IgD-negative memory B cell (primary cell): ENCODE data around the gene PHLDB3. TPM values are rescaled to one million over a fixed set of nuclear protein-coding genes. Genes with fewer than 3 reads are reported as not detected.

Experiments used
- H3K27ac Mint-ChIP-seq, 3 donors: one replicate each; pipeline ENCODE4 v1.8.0; 2020 to 2022; ENCODE audit warnings: mild to moderate bottlenecking in 3 of 3, mixed read lengths in 3 of 3, moderate library complexity in 1 of 3
- H3K27me3 Mint-ChIP-seq: one replicate; pipeline ENCODE4 v1.8.0; 2021; ENCODE audit warnings: mixed read lengths
- H3K36me3 Mint-ChIP-seq: one replicate; pipeline ENCODE4 v1.8.0; 2020; ENCODE audit warnings: mild to moderate bottlenecking, mixed read lengths
- H3K4me1 Mint-ChIP-seq, 3 donors: one replicate each; pipeline ENCODE4 v1.8.0; 2020 to 2022; ENCODE audit warnings: mixed read lengths in 3 of 3, mild to moderate bottlenecking in 1 of 3
- H3K4me3 Mint-ChIP-seq, 4 donors: one replicate each; pipeline ENCODE4 v1.8.0; 2020 to 2022; ENCODE audit warnings: mild to moderate bottlenecking in 4 of 4, mixed read lengths in 4 of 4, moderate library complexity in 3 of 4
- H3K9me3 Mint-ChIP-seq, 3 donors: one replicate each; pipeline ENCODE4 v1.8.0; 2020 to 2021; ENCODE audit warnings: mixed read lengths in 3 of 3, mild to moderate bottlenecking in 1 of 3
- polyA plus RNA-seq: library from polyadenylated mRNA; unstranded; fragments of 300-500 nt; fragmentation: Illumina TruSeq; gene quantifications from one replicate; pipeline ENCODE4 v1.2.3, GENCODE V29; 2021

The PHLDB3 gene
- polyA plus RNA-seq, 1 donor from 2014 or later = 6.8 TPM

GRCh38 chr19:43496960-43497359 lies 7.6 kb downstream of the PHLDB3 start:
- H3K4me3 Mint-ChIP-seq = peak overlapping the region in 1 of 4 donors; percentile 6
- peak overlapping the region in 1 of 3 donors; percentile 74 for H3K27ac Mint-ChIP-seq
- H3K27me3 Mint-ChIP-seq = no peaks in the 10 kb centered on the region
- peaks cover 8% of the 10 kb centered on the region for H3K36me3 Mint-ChIP-seq
- no peaks in the 10 kb centered on the region for H3K9me3 Mint-ChIP-seq
- peaks cover 2 to 9% (median 4%) of the 10 kb centered on the region in 3 donors for H3K4me1 Mint-ChIP-seq

- H3K36me3 Mint-ChIP-seq = peaks cover 8% of the 10 kb centered on the region
Observed at GRCh38 chr19:43495082-43495481, 9.5 kb downstream of the PHLDB3 start.

GRCh38 chr19:43490759-43491158 lies 13.8 kb downstream of the PHLDB3 start:
- Mint-ChIP-seq H3K27ac (peak overlapping the region in 1 of 3 donors; percentile 83), H3K4me3 (peak overlapping the region in 1 of 4 donors; percentile 37), H3K9me3 (no peaks in the 10 kb centered on the region), H3K27me3 (no peaks in the 10 kb centered on the region), H3K4me1 (peaks cover 14 to 18% (median 15%) of the 10 kb centered on the region in 3 donors), H3K36me3 (peaks cover 4% of the 10 kb centered on the region)

More at GRCh38 chr19:43495082-43495481, 9.5 kb downstream of the PHLDB3 start:
- H3K27me3 Mint-ChIP-seq = no peaks in the 10 kb centered on the region
- no peaks in the 10 kb centered on the region for H3K9me3 Mint-ChIP-seq
- H3K4me3 Mint-ChIP-seq = no peak overlapping the region
- H3K27ac Mint-ChIP-seq = no peak overlapping the region
- H3K4me1 Mint-ChIP-seq = peaks cover under 1 to 9% (median 5%) of the 10 kb centered on the region in 3 donors

GRCh38 chr19:43489979-43490599 lies 14.5 kb downstream of the PHLDB3 start:
- H3K36me3 Mint-ChIP-seq = peaks cover 4% of the 10 kb centered on the region
- no peaks in the 10 kb centered on the region for H3K27me3 Mint-ChIP-seq
- H3K4me1 Mint-ChIP-seq = peaks cover 14 to 18% (median 15%) of the 10 kb centered on the region in 3 donors
- peak overlapping the region in 2 of 3 donors; percentile 19 to 83 for H3K27ac Mint-ChIP-seq
- H3K4me3 Mint-ChIP-seq = peak overlapping the region in 1 of 4 donors; percentile 58
- H3K9me3 Mint-ChIP-seq = no peaks in the 10 kb centered on the region

- Mint-ChIP-seq H3K9me3 (no peaks in the 10 kb centered on the region), H3K27ac (peak overlapping the region in 1 of 3 donors; percentile 50), H3K36me3 (peaks cover 2% of the 10 kb centered on the region), H3K4me1 (peaks cover 14 to 18% (median 15%) of the 10 kb centered on the region in 3 donors), H3K27me3 (no peaks in the 10 kb centered on the region), H3K4me3 (peak overlapping the region in 2 of 4 donors; percentile 43 to 58)
Observed at GRCh38 chr19:43489310-43489709, 15.2 kb downstream of the PHLDB3 start.

GRCh38 chr19:43488179-43488578 lies 16.4 kb downstream of the PHLDB3 start:
- Mint-ChIP-seq H3K27ac (no peak overlapping the region), H3K36me3 (peaks cover 2% of the 10 kb centered on the region), H3K4me1 (peaks cover 14 to 18% (median 15%) of the 10 kb centered on the region in 3 donors), H3K27me3 (no peaks in the 10 kb centered on the region), H3K9me3 (no peaks in the 10 kb centered on the region), H3K4me3 (peak overlapping the region in 1 of 4 donors; percentile 70)

- H3K4me1 Mint-ChIP-seq = peaks cover 14 to 18% (median 15%) of the 10 kb centered on the region in 3 donors
- no peaks in the 10 kb centered on the region for H3K9me3 Mint-ChIP-seq
- peaks cover 2% of the 10 kb centered on the region for H3K36me3 Mint-ChIP-seq
- peak overlapping the region in 2 of 4 donors; percentile 5 to 77 for H3K4me3 Mint-ChIP-seq
- no peaks in the 10 kb centered on the region for H3K27me3 Mint-ChIP-seq
- no peak overlapping the region for H3K27ac Mint-ChIP-seq
Observed at GRCh38 chr19:43486412-43486811, 18.1 kb downstream of the PHLDB3 start.

GRCh38 chr19:43485951-43486350 lies 18.6 kb downstream of the PHLDB3 start:
- H3K36me3 Mint-ChIP-seq = peaks cover 3% of the 10 kb centered on the region
- H3K27me3 Mint-ChIP-seq = no peaks in the 10 kb centered on the region
- H3K9me3 Mint-ChIP-seq = no peaks in the 10 kb centered on the region
- no peak overlapping the region for H3K27ac Mint-ChIP-seq
- H3K4me3 Mint-ChIP-seq = peak overlapping the region in 2 of 4 donors; percentile 71 to 86
- peaks cover 14 to 18% (median 15%) of the 10 kb centered on the region in 3 donors for H3K4me1 Mint-ChIP-seq

GRCh38 chr19:43483281-43483680 lies 21.3 kb downstream of the PHLDB3 start:
- no peaks in the 10 kb centered on the region for H3K9me3 Mint-ChIP-seq
- H3K36me3 Mint-ChIP-seq = peaks cover 8% of the 10 kb centered on the region
- H3K27me3 Mint-ChIP-seq = no peaks in the 10 kb centered on the region
- no peak overlapping the region for H3K4me3 Mint-ChIP-seq
- no peak overlapping the region for H3K27ac Mint-ChIP-seq
- H3K4me1 Mint-ChIP-seq = peaks cover 6 to 7% (median 7%) of the 10 kb centered on the region in 3 donors

GRCh38 chr19:43482193-43482592 lies 22.4 kb downstream of the PHLDB3 start:
- H3K36me3 Mint-ChIP-seq = peaks cover 12% of the 10 kb centered on the region
- no peak overlapping the region for H3K27ac Mint-ChIP-seq
- H3K27me3 Mint-ChIP-seq = no peaks in the 10 kb centered on the region
- H3K4me3 Mint-ChIP-seq = no peak overlapping the region
- H3K9me3 Mint-ChIP-seq = no peaks in the 10 kb centered on the region
- peaks cover under 1 to 4% (median 2%) of the 10 kb centered on the region in 3 donors for H3K4me1 Mint-ChIP-seq

GRCh38 chr19:43481701-43482100 lies 22.8 kb downstream of the PHLDB3 start:
- H3K4me1 Mint-ChIP-seq = peaks cover 0 to 1% (median 0%) of the 10 kb centered on the region in 3 donors
- no peak overlapping the region for H3K27ac Mint-ChIP-seq
- H3K36me3 Mint-ChIP-seq = peaks cover 12% of the 10 kb centered on the region
- no peak overlapping the region for H3K4me3 Mint-ChIP-seq
- no peaks in the 10 kb centered on the region for H3K27me3 Mint-ChIP-seq
- H3K9me3 Mint-ChIP-seq = no peaks in the 10 kb centered on the region

- peaks cover 12% of the 10 kb centered on the region for H3K36me3 Mint-ChIP-seq
- H3K27ac Mint-ChIP-seq = no peak overlapping the region
Observed at GRCh38 chr19:43480574-43480973, 24.0 kb downstream of the PHLDB3 start.

GRCh38 chr19:43479961-43480561 lies 24.5 kb downstream of the PHLDB3 start:
- Mint-ChIP-seq H3K27me3 (no peaks in the 10 kb centered on the region), H3K27ac (no peak overlapping the region), H3K9me3 (no peaks in the 10 kb centered on the region), H3K4me3 (no peak overlapping the region), H3K4me1 (peaks cover 3 to 6% (median 4%) of the 10 kb centered on the region in 3 donors), H3K36me3 (peaks cover 12% of the 10 kb centered on the region)

More at GRCh38 chr19:43480574-43480973, 24.0 kb downstream of the PHLDB3 start:
- no peaks in the 10 kb centered on the region for H3K27me3 Mint-ChIP-seq
- no peaks in the 10 kb centered on the region for H3K9me3 Mint-ChIP-seq
- H3K4me3 Mint-ChIP-seq = no peak overlapping the region
- peaks cover under 1 to 1% (median under 1%) of the 10 kb centered on the region in 3 donors for H3K4me1 Mint-ChIP-seq

GRCh38 chr19:43479226-43479625 lies 25.3 kb downstream of the PHLDB3 start:
- Mint-ChIP-seq H3K27ac (no peak overlapping the region), H3K27me3 (no peaks in the 10 kb centered on the region), H3K36me3 (peaks cover 12% of the 10 kb centered on the region), H3K4me1 (peaks cover 3 to 9% (median 4%) of the 10 kb centered on the region in 3 donors), H3K4me3 (no peak overlapping the region), H3K9me3 (no peaks in the 10 kb centered on the region)

- H3K27ac Mint-ChIP-seq = peak overlapping the region in 1 of 3 donors; percentile 25
- peaks cover 12% of the 10 kb centered on the region for H3K36me3 Mint-ChIP-seq
- H3K27me3 Mint-ChIP-seq = no peaks in the 10 kb centered on the region
- H3K4me3 Mint-ChIP-seq = no peak overlapping the region
- peaks cover 4 to 12% (median 4%) of the 10 kb centered on the region in 3 donors for H3K4me1 Mint-ChIP-seq
- H3K9me3 Mint-ChIP-seq = no peaks in the 10 kb centered on the region
Observed at GRCh38 chr19:43478323-43478722, 26.2 kb downstream of the PHLDB3 start.
